Duodenal mucosa (tissue), 2 donors: Measurements from ENCODE around the gene PIGK.

Experiments
- H3K27ac ChIP-seq: one replicate; pipeline ENCODE4 v1.7.0; 2013; ENCODE audit warnings: low read depth, low read length
- H3K27me3 ChIP-seq, 2 donors: one replicate each; pipeline ENCODE4 v1.7.0; 2013; ENCODE audit warnings: low read length in 2 of 2, control low read depth in 1 of 2; ENCODE audit not compliant: insufficient read depth in 2 of 2, control insufficient read depth in 1 of 2
- H3K36me3 ChIP-seq, 2 donors: one replicate each; pipeline ENCODE4 v1.7.0; 2013; ENCODE audit warnings: low read length in 2 of 2, control low read depth in 1 of 2; ENCODE audit not compliant: insufficient read depth in 2 of 2, control insufficient read depth in 1 of 2
- H3K4me1 ChIP-seq, 2 donors: one replicate each; pipeline ENCODE4 v1.7.0; 2013; ENCODE audit warnings: low read length in 2 of 2, control low read depth in 1 of 2; ENCODE audit not compliant: insufficient read depth in 2 of 2, control insufficient read depth in 1 of 2
- H3K4me3 ChIP-seq, 2 donors: one replicate each; pipeline ENCODE4 v1.7.0; 2013; ENCODE audit warnings: low read length in 2 of 2, low read depth in 1 of 2
- H3K9ac ChIP-seq, 2 donors: one replicate each; pipeline ENCODE4 v1.7.0; 2013; ENCODE audit warnings: low read length in 2 of 2, low read depth in 1 of 2
- H3K9me3 ChIP-seq, 2 donors: one replicate each; pipeline ENCODE4 v1.7.0; 2013; ENCODE audit warnings: low read length in 2 of 2, control low read depth in 1 of 2; ENCODE audit not compliant: control insufficient read depth in 1 of 2

The PIGK gene

GRCh38 chr1:77051425-77051824 lies 167.8 kb downstream of the PIGK start:
- H3K9me3 ChIP-seq, result no peaks in the 10 kb centered on the region
- H3K9ac ChIP-seq, result no peak overlapping the region
- H3K27ac ChIP-seq, result no peak overlapping the region
- H3K36me3 ChIP-seq, result no peaks in the 10 kb centered on the region
- no peaks in the 10 kb centered on the region for H3K4me1 ChIP-seq
- H3K27me3 ChIP-seq, result no peaks in the 10 kb centered on the region
- no peak overlapping the region for H3K4me3 ChIP-seq

GRCh38 chr1:77048615-77049005 lies 170.6 kb downstream of the PIGK start:
- Histone ChIP-seq H3K4me3 (no peak overlapping the region), H3K27me3 (no peaks in the 10 kb centered on the region), H3K9ac (no peak overlapping the region), H3K4me1 (no peaks in the 10 kb centered on the region), H3K36me3 (no peaks in the 10 kb centered on the region), H3K9me3 (no peaks in the 10 kb centered on the region), H3K27ac (no peak overlapping the region)

- no peaks in the 10 kb centered on the region for H3K27me3 ChIP-seq
- H3K9ac ChIP-seq, result no peak overlapping the region
- H3K27ac ChIP-seq, result no peak overlapping the region
- no peaks in the 10 kb centered on the region for H3K36me3 ChIP-seq
- no peaks in the 10 kb centered on the region for H3K4me1 ChIP-seq
- no peaks in the 10 kb centered on the region for H3K9me3 ChIP-seq
- no peak overlapping the region for H3K4me3 ChIP-seq
Observed at GRCh38 chr1:77047978-77048614, 171.1 kb downstream of the PIGK start.

- Histone ChIP-seq H3K27ac (no peak overlapping the region), H3K27me3 (no peaks in the 10 kb centered on the region), H3K36me3 (no peaks in the 10 kb centered on the region), H3K9me3 (no peaks in the 10 kb centered on the region), H3K4me1 (no peaks in the 10 kb centered on the region), H3K9ac (no peak overlapping the region), H3K4me3 (no peak overlapping the region)
Observed at GRCh38 chr1:77047575-77047974, 171.7 kb downstream of the PIGK start.

GRCh38 chr1:77044133-77044849 lies 174.9 kb downstream of the PIGK start:
- no peaks in the 10 kb centered on the region for H3K27me3 ChIP-seq
- no peak overlapping the region for H3K4me3 ChIP-seq
- no peak overlapping the region for H3K27ac ChIP-seq
- no peaks in the 10 kb centered on the region for H3K9me3 ChIP-seq
- H3K4me1 ChIP-seq, result no peaks in the 10 kb centered on the region
- no peak overlapping the region for H3K9ac ChIP-seq
- no peaks in the 10 kb centered on the region for H3K36me3 ChIP-seq

- Histone ChIP-seq H3K4me3 (no peak overlapping the region), H3K4me1 (no peaks in the 10 kb centered on the region), H3K9me3 (no peaks in the 10 kb centered on the region), H3K27me3 (no peaks in the 10 kb centered on the region), H3K27ac (no peak overlapping the region), H3K9ac (no peak overlapping the region), H3K36me3 (no peaks in the 10 kb centered on the region)
Observed at GRCh38 chr1:77040826-77041225, 178.4 kb downstream of the PIGK start.

GRCh38 chr1:77039739-77040138 lies 179.5 kb downstream of the PIGK start:
- H3K9me3 ChIP-seq, result no peaks in the 10 kb centered on the region
- no peak overlapping the region for H3K9ac ChIP-seq
- H3K36me3 ChIP-seq, result no peaks in the 10 kb centered on the region
- no peaks in the 10 kb centered on the region for H3K4me1 ChIP-seq
- no peaks in the 10 kb centered on the region for H3K27me3 ChIP-seq
- no peak overlapping the region for H3K4me3 ChIP-seq
- no peak overlapping the region for H3K27ac ChIP-seq

- H3K4me1 ChIP-seq, result no peaks in the 10 kb centered on the region
- H3K9ac ChIP-seq, result no peak overlapping the region
- no peaks in the 10 kb centered on the region for H3K36me3 ChIP-seq
- no peak overlapping the region for H3K27ac ChIP-seq
- H3K4me3 ChIP-seq, result no peak overlapping the region
- no peaks in the 10 kb centered on the region for H3K27me3 ChIP-seq
- no peaks in the 10 kb centered on the region for H3K9me3 ChIP-seq
Observed at GRCh38 chr1:77039111-77039510, 180.1 kb downstream of the PIGK start.
